BLaER1 (cell line): ENCODE measurements around the gene POTEE.
"Not testable (repeated sequence)": the region's sequence is repeated elsewhere in the genome, so short reads cannot be mapped to it uniquely, and the experiment has no call there.

Source experiments
- H3K27ac ChIP-seq: shearing (Covaris generic); formaldehyde crosslinking; 2 replicates; pipeline ENCODE4 v1.8.1; 2022
- H3K27me3 ChIP-seq: shearing (Covaris generic); formaldehyde crosslinking; 2 replicates; pipeline ENCODE4 v1.8.1; 2022
- H3K36me3 ChIP-seq: shearing (Covaris generic); formaldehyde crosslinking; 2 replicates; pipeline ENCODE4 v1.8.1; 2022
- H3K4me1 ChIP-seq: shearing (Covaris generic); formaldehyde crosslinking; 2 replicates; pipeline ENCODE4 v1.8.1; 2022
- H3K4me2 ChIP-seq: shearing (Covaris generic); formaldehyde crosslinking; 2 replicates; pipeline ENCODE4 v1.8.1; 2022
- H3K4me3 ChIP-seq: shearing (Covaris generic); formaldehyde crosslinking; 2 replicates; pipeline ENCODE4 v1.8.1; 2022
- H3K9ac ChIP-seq: shearing (Covaris generic); formaldehyde crosslinking; 2 replicates; pipeline ENCODE4 v1.8.1; 2022
- H3K9me3 ChIP-seq: shearing (Covaris generic); formaldehyde crosslinking; 2 replicates; pipeline ENCODE4 v1.8.1; 2022
- H4K20me1 ChIP-seq: shearing (Covaris generic); formaldehyde crosslinking; 2 replicates; pipeline ENCODE4 v1.8.1; 2022
- Cebpa-rat ChIP-seq: shearing (Covaris generic); IDR thresholded peaks from 2 replicates; pipeline ENCODE4 v1.8.1; 2022

The POTEE gene

GRCh38 chr2:131209030-131209772, at the start of gene POTEE:
TSS of gene POTEE (plus strand) at chr2:131209536. CDS start at chr2:131218403, 8,867 bp downstream.
- not testable (repeated sequence) for H3K4me2 ChIP-seq, H3K27me3 ChIP-seq, H3K4me3 ChIP-seq, H3K27ac ChIP-seq, H3K4me1 ChIP-seq, H3K9me3 ChIP-seq, H4K20me1 ChIP-seq, H3K9ac ChIP-seq, H3K36me3 ChIP-seq

GRCh38 chr2:131165562-131165961, 43.8 kb upstream of the POTEE start:
- not testable (repeated sequence) for H3K4me1 ChIP-seq, H3K36me3 ChIP-seq, H3K9ac ChIP-seq, H3K4me3 ChIP-seq, H3K4me2 ChIP-seq, H3K27me3 ChIP-seq, H3K27ac ChIP-seq, H4K20me1 ChIP-seq, H3K9me3 ChIP-seq

GRCh38 chr2:131168538-131168937, 40.8 kb upstream of the POTEE start:
- H3K9me3 ChIP-seq, result no peaks in the 10 kb centered on the region
- no peak overlapping the region for H3K4me3 ChIP-seq

GRCh38 chr2:131178050-131178449, 31.3 kb upstream of the POTEE start:
- not testable (repeated sequence) for H3K4me3 ChIP-seq, H3K9me3 ChIP-seq, H3K4me2 ChIP-seq, H4K20me1 ChIP-seq, H3K36me3 ChIP-seq, H3K4me1 ChIP-seq, H3K27me3 ChIP-seq, H3K9ac ChIP-seq, H3K27ac ChIP-seq

More at GRCh38 chr2:131168538-131168937, 40.8 kb upstream of the POTEE start:
- no peak for TF ChIP-seq Cebpa-rat
- H3K36me3 ChIP-seq, result no peaks in the 10 kb centered on the region
- no peak overlapping the region for H3K4me2 ChIP-seq
- no peaks in the 10 kb centered on the region for H4K20me1 ChIP-seq
- H3K27me3 ChIP-seq, result no peaks in the 10 kb centered on the region
- no peaks in the 10 kb centered on the region for H3K4me1 ChIP-seq
- no peak overlapping the region for H3K27ac ChIP-seq
- H3K9ac ChIP-seq, result no peak overlapping the region

DNA sequence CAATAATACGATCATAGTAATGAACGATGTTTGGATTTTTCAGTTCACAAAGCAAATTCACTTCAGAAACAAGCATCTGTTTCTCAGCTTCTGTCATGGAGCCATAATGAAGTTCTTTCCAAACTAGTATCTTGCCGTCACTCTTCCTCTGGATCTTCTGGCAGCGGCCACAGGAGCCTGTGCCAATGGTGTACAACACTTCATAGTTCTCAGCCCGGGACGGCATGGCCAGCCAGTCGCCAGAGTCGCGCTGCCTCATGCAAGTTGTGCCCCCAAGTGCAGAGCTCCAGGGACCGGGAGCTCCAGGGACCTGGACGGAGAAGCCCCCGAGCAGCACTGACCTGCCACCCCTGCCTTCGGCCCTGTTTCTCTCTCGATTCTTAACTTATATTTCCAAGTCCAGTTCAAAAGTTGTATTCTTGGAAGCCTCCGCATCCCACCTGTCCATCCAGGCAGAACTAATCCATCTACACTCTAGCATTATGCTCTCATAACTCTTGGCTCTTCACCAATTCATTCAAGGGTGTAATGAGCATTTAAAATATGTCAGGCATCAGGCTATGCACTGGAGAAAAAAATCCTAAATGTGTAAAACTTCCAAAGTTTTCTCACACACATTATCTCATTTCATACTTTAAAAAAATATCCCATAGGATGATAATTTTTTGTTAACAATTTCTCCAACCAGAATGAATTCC, 30.5 kb upstream of the POTEE start:
- H3K4me2 ChIP-seq, H3K4me3 ChIP-seq, H3K27me3 ChIP-seq, H4K20me1 ChIP-seq, H3K27ac ChIP-seq, H3K9me3 ChIP-seq, H3K4me1 ChIP-seq, H3K9ac ChIP-seq, H3K36me3 ChIP-seq: not testable (repeated sequence)

DNA sequence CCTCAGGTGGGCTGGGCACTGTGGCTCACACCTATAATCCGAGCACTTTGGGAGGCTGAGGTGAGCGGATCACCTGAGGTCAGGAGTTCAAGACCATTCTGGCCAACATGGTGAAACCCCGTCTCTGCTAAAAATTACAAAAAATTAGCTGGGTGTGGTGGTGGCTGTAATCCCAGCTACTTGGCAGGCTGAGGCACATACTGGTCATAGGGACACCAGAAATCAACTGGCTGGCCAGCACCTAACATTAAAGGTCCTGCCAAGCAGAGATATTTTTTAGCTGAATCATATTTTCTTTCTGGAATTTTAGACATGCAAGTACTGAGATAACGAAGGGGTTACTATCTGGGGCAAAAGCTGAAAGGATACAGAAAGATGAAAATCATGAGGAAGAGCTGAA, 27.9 kb upstream of the POTEE start:
- not testable (repeated sequence) for H3K4me1 ChIP-seq, H4K20me1 ChIP-seq, H3K4me2 ChIP-seq, H3K36me3 ChIP-seq, H3K27ac ChIP-seq, H3K9ac ChIP-seq, H3K9me3 ChIP-seq, H3K27me3 ChIP-seq, H3K4me3 ChIP-seq

- H3K9me3 ChIP-seq, H3K36me3 ChIP-seq, H4K20me1 ChIP-seq, H3K27me3 ChIP-seq, H3K4me2 ChIP-seq, H3K4me1 ChIP-seq, H3K4me3 ChIP-seq, H3K27ac ChIP-seq, H3K9ac ChIP-seq: not testable (repeated sequence)
Measured at GRCh38 chr2:131193421-131193820, 15.9 kb upstream of the POTEE start.

GRCh38 chr2:131196186-131196585, 13.2 kb upstream of the POTEE start:
- H4K20me1 ChIP-seq, H3K4me2 ChIP-seq, H3K36me3 ChIP-seq, H3K4me1 ChIP-seq, H3K27me3 ChIP-seq, H3K27ac ChIP-seq, H3K9ac ChIP-seq, H3K9me3 ChIP-seq, H3K4me3 ChIP-seq: not testable (repeated sequence)

DNA sequence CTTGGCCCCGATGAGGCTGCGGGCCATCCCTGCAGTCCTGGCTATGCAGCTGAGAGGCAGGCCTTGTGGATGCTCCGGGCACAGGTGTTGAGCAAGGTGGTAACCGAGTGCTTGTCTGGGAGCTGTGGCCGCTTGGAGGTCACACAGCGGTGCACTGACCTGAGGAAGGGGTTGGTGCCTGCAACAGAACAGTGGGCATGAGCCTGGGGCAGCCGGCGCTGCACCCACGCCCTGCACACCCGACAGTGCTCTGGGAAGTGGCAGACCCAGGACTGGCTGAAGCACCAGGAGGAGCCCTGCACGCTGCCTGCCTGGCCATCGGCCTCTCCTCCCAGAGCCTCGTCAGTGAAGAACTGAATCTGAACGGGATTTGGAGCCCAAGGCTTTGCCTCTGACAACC, 8.2 kb upstream of the POTEE start:
- H3K9me3 ChIP-seq, result no peaks in the 10 kb centered on the region
- H4K20me1 ChIP-seq, result no peaks in the 10 kb centered on the region
- no peak overlapping the region for H3K27ac ChIP-seq
- H3K36me3 ChIP-seq, result no peaks in the 10 kb centered on the region
- H3K4me3 ChIP-seq, result no peak overlapping the region
- no peak overlapping the region for H3K9ac ChIP-seq
- TF ChIP-seq Cebpa-rat, result no peak
- no peaks in the 10 kb centered on the region for H3K4me1 ChIP-seq
- no peak overlapping the region for H3K4me2 ChIP-seq
- no peaks in the 10 kb centered on the region for H3K27me3 ChIP-seq

DNA sequence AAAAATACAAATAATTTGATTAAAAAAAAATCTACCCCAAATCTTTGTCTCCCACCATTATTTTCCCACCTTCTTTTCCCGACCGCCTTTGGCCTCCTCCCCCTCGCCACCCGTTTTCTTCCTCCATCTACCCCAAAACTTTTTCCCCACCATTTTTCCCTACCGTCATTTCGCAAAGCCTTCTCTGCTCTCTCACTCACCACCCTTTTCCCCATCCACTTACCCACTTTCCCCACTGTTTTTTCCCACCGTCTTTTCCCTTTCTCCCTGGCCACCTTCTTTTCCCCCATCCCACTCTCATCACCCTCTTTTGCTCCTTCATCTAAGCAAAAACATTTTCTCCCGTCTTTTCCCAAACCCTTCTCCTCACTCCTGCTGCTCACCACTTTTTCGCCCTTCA, 1.5 kb upstream of the POTEE start:
- not testable (repeated sequence) for H4K20me1 ChIP-seq, H3K4me1 ChIP-seq, H3K27me3 ChIP-seq, H3K9ac ChIP-seq, H3K36me3 ChIP-seq, H3K27ac ChIP-seq, H3K4me3 ChIP-seq, H3K4me2 ChIP-seq, H3K9me3 ChIP-seq

DNA sequence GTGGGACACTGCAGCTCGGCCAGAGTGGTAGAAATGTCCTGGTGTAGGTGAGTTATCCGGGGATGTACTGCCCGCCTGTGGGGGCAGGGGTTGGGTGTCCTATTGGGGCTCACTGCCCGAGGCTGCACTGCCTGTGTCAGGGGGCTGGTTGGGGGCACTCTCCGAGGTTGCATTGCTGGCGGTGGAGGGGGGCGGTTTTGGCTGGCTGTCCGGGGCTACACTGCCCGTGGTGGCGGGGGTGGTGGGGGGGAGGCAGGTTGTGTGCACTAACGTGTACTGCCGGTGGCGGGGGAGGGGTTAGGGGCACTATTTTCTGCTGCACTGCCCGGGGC, 403 bp downstream of the POTEE start:
- not testable (repeated sequence) for H3K9ac ChIP-seq, H3K4me1 ChIP-seq, H4K20me1 ChIP-seq, H3K27ac ChIP-seq, H3K9me3 ChIP-seq, H3K4me2 ChIP-seq, H3K4me3 ChIP-seq, H3K27me3 ChIP-seq, H3K36me3 ChIP-seq

- not testable (repeated sequence) for H3K27ac ChIP-seq, H3K4me3 ChIP-seq, H3K4me1 ChIP-seq, H3K4me2 ChIP-seq, H3K9me3 ChIP-seq, H3K27me3 ChIP-seq, H3K36me3 ChIP-seq, H3K9ac ChIP-seq, H4K20me1 ChIP-seq
Measured at GRCh38 chr2:131210434-131211211, 1.3 kb downstream of the POTEE start.

GRCh38 chr2:131217238-131217986, 8.1 kb downstream of the POTEE start:
- not testable (repeated sequence) for H3K4me1 ChIP-seq, H3K9ac ChIP-seq, H3K27me3 ChIP-seq, H3K9me3 ChIP-seq, H4K20me1 ChIP-seq, H3K4me2 ChIP-seq, H3K36me3 ChIP-seq, H3K27ac ChIP-seq, H3K4me3 ChIP-seq
